GM23338 (cell line): ENCODE data around the gene TNFRSF19. TPM values are rescaled to one million over a fixed set of nuclear protein-coding genes. Genes with fewer than 3 reads are reported as not detected.

Experiments used
- ATAC-seq: fragments of 200-7000 bp; cut with Tn5 transposase; 3 replicates; pipeline ENCODE4 v1.9.1; 2020
- DNase-seq: peaks from one replicate; pipeline ENCODE4 v3.0.0-alpha.2; 2015; ENCODE audit warnings: low spot score
- H2AFZ ChIP-seq: fragments of 200-600 bp; sonication (generic); 2 replicates; pipeline ENCODE4 v1.8.0; 2016; ENCODE audit warnings: antibody characterized with exemption, mild to moderate bottlenecking, moderate library complexity
- H3F3A ChIP-seq: fragments of 200-600 bp; sonication (generic); replicated peaks from 2 replicates; pipeline ENCODE4 v1.8.0; 2017; ENCODE audit warnings: antibody characterized with exemption, mixed run types, low read depth
- H3K27ac ChIP-seq: fragments of 200-600 bp; sonication (generic); 2 replicates; pipeline ENCODE4 v1.6.1; 2016; ENCODE audit warnings: low read depth
- H3K27me3 ChIP-seq: fragments of 200-600 bp; sonication (generic); 2 replicates; pipeline ENCODE4 v1.8.0; 2016; ENCODE audit warnings: mild to moderate bottlenecking, mixed run types, moderate library complexity; ENCODE audit not compliant: insufficient read depth
- H3K36me3 ChIP-seq: fragments of 200-600 bp; sonication (generic); 2 replicates; pipeline ENCODE4 v1.8.0; 2016; ENCODE audit warnings: mild to moderate bottlenecking; ENCODE audit not compliant: insufficient read depth
- H3K4me1 ChIP-seq: fragments of 200-600 bp; sonication (generic); 2 replicates; pipeline ENCODE4 v1.8.0; 2016; ENCODE audit warnings: mild to moderate bottlenecking, moderate library complexity; ENCODE audit not compliant: insufficient read depth
- H3K4me2 ChIP-seq: fragments of 200-600 bp; sonication (generic); 2 replicates; pipeline ENCODE4 v1.7.1; 2017; ENCODE audit warnings: mixed run types
- H3K4me3 ChIP-seq: fragments of 200-600 bp; sonication (generic); 2 replicates; pipeline ENCODE4 v1.6.1; 2016; ENCODE audit warnings: mixed run types
- H3K79me2 ChIP-seq: fragments of 200-600 bp; sonication (generic); replicated peaks from 2 replicates; pipeline ENCODE4 v1.8.0; 2017; ENCODE audit warnings: mild to moderate bottlenecking; ENCODE audit not compliant: insufficient read depth
- H3K9me2 ChIP-seq: fragments of 200-600 bp; sonication (generic); 2 replicates; pipeline ENCODE4 v1.8.0; 2017; ENCODE audit not compliant: insufficient read depth
- H4K20me1 ChIP-seq: fragments of 200-600 bp; sonication (generic); replicated peaks from 2 replicates; pipeline ENCODE4 v1.8.0; 2017; ENCODE audit warnings: mild to moderate bottlenecking; ENCODE audit not compliant: insufficient read depth
- H3K27ac Mint-ChIP-seq: 2 replicates; pipeline ENCODE4 v1.8.0; 2020; ENCODE audit warnings: inconsistent platforms, mild to moderate bottlenecking, moderate library complexity, mixed read lengths
- H3K27me3 Mint-ChIP-seq: 3 replicates; pipeline ENCODE4 v1.8.0; 2022; ENCODE audit warnings: low read depth, mild to moderate bottlenecking, moderate library complexity, mixed read lengths, inconsistent platforms; ENCODE audit not compliant: insufficient read depth, poor library complexity
- H3K36me3 Mint-ChIP-seq: 3 replicates; pipeline ENCODE4 v1.8.0; 2021; ENCODE audit warnings: low read depth, mild to moderate bottlenecking, inconsistent platforms, moderate library complexity, mixed read lengths
- H3K4me1 Mint-ChIP-seq: 3 replicates; pipeline ENCODE4 v1.8.0; 2020; ENCODE audit warnings: mild to moderate bottlenecking, inconsistent platforms, mixed read lengths
- H3K4me3 Mint-ChIP-seq: 3 replicates; pipeline ENCODE4 v1.8.0; 2021; ENCODE audit warnings: moderate library complexity, mild to moderate bottlenecking, inconsistent platforms, mixed read lengths
- H3K9me3 Mint-ChIP-seq: 3 replicates; pipeline ENCODE4 v1.8.0; 2020; ENCODE audit warnings: moderate library complexity, mild to moderate bottlenecking, inconsistent platforms, mixed read lengths
- CREB1 ChIP-seq: fragments of 250-450 bp; sonication (Bioruptor Pico); IDR thresholded peaks from 2 replicates; pipeline ENCODE4 v1.5.0; 2020; ENCODE audit warnings: low read depth, mild to moderate bottlenecking, moderate library complexity
- CTCF ChIP-seq, 2 experiments: fragments of 200-600 bp in 1 of 2; sonication (generic) in 1 of 2; conservative IDR thresholded peaks; 2 replicates each; pipeline versions ENCODE4 v1.5.1 to v1.6.1; 2016 to 2017; ENCODE audit warnings: antibody characterized with exemption in 2 of 2, low read depth in 2 of 2, mild to moderate bottlenecking in 2 of 2, moderate library complexity in 1 of 2
- ETS1 ChIP-seq: IDR thresholded peaks from 2 replicates; pipeline ENCODE4 v1.6.1; 2016; ENCODE audit warnings: antibody characterized with exemption
- EZH2 ChIP-seq: fragments of 200-600 bp; sonication (generic); IDR thresholded peaks from one replicate; pipeline ENCODE4 v1.8.0; 2017; ENCODE audit warnings: antibody characterized with exemption, mild to moderate bottlenecking, low read depth; ENCODE audit not compliant: unreplicated experiment
- EZH2phosphoT487 ChIP-seq: fragments of 200-600 bp; sonication (generic); IDR thresholded peaks from one replicate; pipeline ENCODE4 v1.8.1; 2018; ENCODE audit warnings: antibody characterized with exemption; ENCODE audit not compliant: unreplicated experiment
- JUNB ChIP-seq: IDR thresholded peaks from one replicate; pipeline ENCODE4 v1.6.1; 2016; ENCODE audit warnings: antibody characterized with exemption; ENCODE audit not compliant: unreplicated experiment
- NANOG ChIP-seq: IDR thresholded peaks from 2 replicates; pipeline ENCODE4 v1.6.1; 2016; ENCODE audit warnings: antibody characterized with exemption, borderline replicate concordance
- POLR2AphosphoS5 ChIP-seq: IDR thresholded peaks from 2 replicates; pipeline ENCODE4 v1.6.1; 2016; ENCODE audit warnings: antibody characterized with exemption, low read depth
- ZNF331 ChIP-seq: fragments of 250-450 bp; sonication (Bioruptor Pico); IDR thresholded peaks from 2 replicates; pipeline ENCODE4 v1.5.0; 2020; ENCODE audit warnings: low read depth, mild to moderate bottlenecking, moderate library complexity
- ZNF462 ChIP-seq: fragments of 250-450 bp; sonication (Bioruptor Pico); IDR thresholded peaks from 2 replicates; pipeline ENCODE4 v1.5.0; 2020; ENCODE audit warnings: mild to moderate bottlenecking, moderate library complexity
- polyA plus RNA-seq: library from polyadenylated mRNA; unstranded; fragments of >200 nt; fragmentation: Nextera tagmentation; extraction: Ambion mirVana; gene quantifications from 2 replicates; pipeline ENCODE4 v1.2.1, GENCODE V29; 2016
- total RNA-seq: library from RNA; depleted of rRNA; stranded (reverse); fragments of >200 nt; shearing (Covaris generic); gene quantifications from 2 replicates; pipeline ENCODE4 v1.2.3, GENCODE V29; 2014

TNFRSF19 gene
- total and polyA plus RNA-seq, 2 experiments from 2014 or later: 0.21 to 0.35 TPM

- TF ChIP-seq EZH2phosphoT487: no peak
- TF ChIP-seq ZNF331 (CRISPR knock-in tag): no peak
- TF ChIP-seq CREB1: peak; percentile 38; the same call in 1 of the 2 replicates
- TF ChIP-seq EZH2: no peak
- peak; percentile 79 for TF ChIP-seq POLR2AphosphoS5
Measured at GRCh38 chr13:23579072-23579895, 9.1 kb downstream of the TNFRSF19 start (continued).

- Mint-ChIP-seq H3K27me3 (peaks cover 27% of the 10 kb centered on the region), H3K36me3 (no peaks in the 10 kb centered on the region), H3K27ac (no peak overlapping the region), H3K4me1 (peaks cover 10% of the 10 kb centered on the region), H3K9me3 (no peaks in the 10 kb centered on the region; the same call in 2 of the 3 replicates), H3K4me3 (peak overlapping the region; percentile 74)
- H3K4me1 ChIP-seq: peaks cover 14% of the 10 kb centered on the region
- H3K79me2 ChIP-seq: no peaks in the 10 kb centered on the region
- H2AFZ ChIP-seq: no peak overlapping the region; the same call in 1 of the 2 replicates
- peaks cover 42% of the 10 kb centered on the region for H3K27me3 ChIP-seq
- no peaks in the 10 kb centered on the region for H4K20me1 ChIP-seq
- H3K4me3 ChIP-seq: peak overlapping the region; percentile 77
- no peaks in the 10 kb centered on the region for H3F3A ChIP-seq
- H3K27ac ChIP-seq: no peak overlapping the region
- no peaks in the 10 kb centered on the region for H3K36me3 ChIP-seq
- peak overlapping the region; percentile 87 for H3K4me2 ChIP-seq
- DNase-seq (peak; percentile 46), ATAC-seq (peak; percentile 59)
- H3K9me2 ChIP-seq: no peaks in the 10 kb centered on the region
- no peak for TF ChIP-seq POLR2AphosphoS5
- TF ChIP-seq EZH2: no peak
- TF ChIP-seq ZNF331 (CRISPR knock-in tag): no peak
- TF ChIP-seq ZNF462 (CRISPR knock-in tag): no peak
- no peak for TF ChIP-seq EZH2phosphoT487
- no peak for TF ChIP-seq ETS1
- no peak for TF ChIP-seq NANOG
- no peak for TF ChIP-seq JUNB
- no peak for TF ChIP-seq CTCF (conservative IDR thresholded peaks at IDR 0.05; ENCODE audit: low read depth in 2 of 2)
Measured at GRCh38 chr13:23579896-23580683, 9.9 kb downstream of the TNFRSF19 start.
